Transverse colon (tissue), 4 donors: ENCODE results near the gene HAGH.

Source experiments
- EP300 ChIP-seq: sonication (generic); formaldehyde crosslinking; IDR thresholded peaks from one replicate; pipeline ENCODE4 v1.6.1; 2017; ENCODE audit warnings: antibody characterized with exemption, low read depth
- POLR2A ChIP-seq: fragments of 450-650 bp; IDR thresholded peaks from one replicate; pipeline ENCODE4 v1.6.1; 2016; ENCODE audit warnings: antibody characterized with exemption, mild to moderate bottlenecking, moderate library complexity
- POLR2AphosphoS5 ChIP-seq, 3 donors: sonication (generic); formaldehyde crosslinking; IDR thresholded peaks; one replicate each; pipeline ENCODE4 v1.6.1; 2016; ENCODE audit warnings: antibody characterized with exemption in 3 of 3
- TF ChIP-seq, protein P1 (sequence below), 5 experiments: fragments of 200-600 bp in 3 of 5; fragments of 450-650 bp in 2 of 5; sonication (generic) in 3 of 5; IDR thresholded peaks; 1 replicate in 2 of 5; 2 replicates in 3 of 5; pipeline ENCODE4 v1.5.1; 2016 to 2017; ENCODE audit warnings: antibody characterized with exemption in 5 of 5, inconsistent platforms in 3 of 5, mild to moderate bottlenecking in 2 of 5, moderate library complexity in 1 of 5

DNA sequence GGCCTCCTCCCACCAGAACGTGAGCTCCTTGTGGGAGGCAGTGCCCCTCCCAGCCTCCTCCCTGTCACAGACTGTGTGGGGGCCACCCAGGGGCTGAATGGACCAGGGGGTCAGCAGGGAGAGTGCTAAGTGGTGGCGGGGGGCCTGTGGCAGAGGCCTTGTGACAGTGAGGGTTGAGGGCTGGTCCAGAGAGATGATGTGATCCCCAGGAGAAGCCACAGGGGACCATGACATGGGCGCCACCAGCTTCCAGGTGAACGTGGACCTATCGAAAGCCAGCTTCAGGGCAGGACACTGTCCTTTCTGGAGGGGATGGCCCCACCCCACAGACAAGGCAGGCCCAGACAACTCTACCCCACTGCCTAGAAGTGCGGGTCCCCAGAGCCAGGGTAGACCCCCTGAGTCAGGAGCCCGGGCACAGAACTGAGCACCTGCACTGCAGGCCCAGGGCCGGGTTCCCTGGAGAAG lies 47.4 kb downstream of the HAGH start:
- TF ChIP-seq POLR2A, result no peak
- no peak for TF ChIP-seq POLR2AphosphoS5 (IDR thresholded peaks at IDR 0.05)
- TF ChIP-seq, protein P1, sequence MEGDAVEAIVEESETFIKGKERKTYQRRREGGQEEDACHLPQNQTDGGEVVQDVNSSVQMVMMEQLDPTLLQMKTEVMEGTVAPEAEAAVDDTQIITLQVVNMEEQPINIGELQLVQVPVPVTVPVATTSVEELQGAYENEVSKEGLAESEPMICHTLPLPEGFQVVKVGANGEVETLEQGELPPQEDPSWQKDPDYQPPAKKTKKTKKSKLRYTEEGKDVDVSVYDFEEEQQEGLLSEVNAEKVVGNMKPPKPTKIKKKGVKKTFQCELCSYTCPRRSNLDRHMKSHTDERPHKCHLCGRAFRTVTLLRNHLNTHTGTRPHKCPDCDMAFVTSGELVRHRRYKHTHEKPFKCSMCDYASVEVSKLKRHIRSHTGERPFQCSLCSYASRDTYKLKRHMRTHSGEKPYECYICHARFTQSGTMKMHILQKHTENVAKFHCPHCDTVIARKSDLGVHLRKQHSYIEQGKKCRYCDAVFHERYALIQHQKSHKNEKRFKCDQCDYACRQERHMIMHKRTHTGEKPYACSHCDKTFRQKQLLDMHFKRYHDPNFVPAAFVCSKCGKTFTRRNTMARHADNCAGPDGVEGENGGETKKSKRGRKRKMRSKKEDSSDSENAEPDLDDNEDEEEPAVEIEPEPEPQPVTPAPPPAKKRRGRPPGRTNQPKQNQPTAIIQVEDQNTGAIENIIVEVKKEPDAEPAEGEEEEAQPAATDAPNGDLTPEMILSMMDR (IDR thresholded peaks at IDR 0.05), result no peak
- TF ChIP-seq EP300, result no peak
